IMR-90 (cell line): ENCODE data around the gene SIPA1L3. TPM values are rescaled to one million over a fixed set of nuclear protein-coding genes. Genes with fewer than 3 reads are reported as not detected.

Source experiments
- ATAC-seq: fragments of 200-7000 bp; cut with Tn5 transposase; 2 replicates; pipeline ENCODE4 v1.9.1; 2020; ENCODE audit warnings: low read depth, mild to moderate bottlenecking, moderate library complexity
- BruUV-seq: library from RNA; stranded (reverse); fragments of 400-500 nt; replicated peaks from 2 replicates; lab custom pipeline; 2021; lab: Mats Ljungman, UMichigan
- CTCF ChIA-PET: fragments of 300-600 bp; formaldehyde crosslinking; extraction: SDS; loops from one replicate; lab custom pipeline; 2021; ENCODE audit warnings: antibody characterized with exemption; lab: Yijun Ruan, JAX
- POLR2A ChIA-PET: fragments of 300-600 bp; sonication (Branson Sonifier 250); formaldehyde crosslinking; loops from one replicate; lab custom pipeline; 2022; ENCODE audit warnings: antibody characterized with exemption; ENCODE audit not compliant: unreplicated experiment; lab: Charles Lee
- DNase-seq: peaks from one replicate; pipeline ENCODE4 v3.0.0; 2013
- H2AFZ ChIP-seq: replicated peaks from 2 replicates; pipeline ENCODE3; 2013; ENCODE audit warnings: low read length, mild to moderate bottlenecking; ENCODE audit not compliant: poor library complexity
- H2AK5ac ChIP-seq: 2 replicates; pipeline ENCODE4 v1.6.1; 2013; ENCODE audit warnings: low read depth, low read length, inconsistent platforms
- H2AK9ac ChIP-seq: replicated peaks from 2 replicates; pipeline ENCODE3; 2013; ENCODE audit warnings: mild to moderate bottlenecking, low read depth, low read length, moderate library complexity; ENCODE audit not compliant: poor library complexity
- H2BK120ac ChIP-seq: 2 replicates; pipeline ENCODE4 v1.6.1; 2013; ENCODE audit warnings: low read depth, low read length, inconsistent platforms
- H2BK15ac ChIP-seq: 3 replicates; pipeline ENCODE4 v1.6.1; 2013; ENCODE audit warnings: low read depth, low read length, inconsistent platforms
- H2BK20ac ChIP-seq: 2 replicates; pipeline ENCODE4 v1.6.1; 2013; ENCODE audit warnings: low read depth, mild to moderate bottlenecking, inconsistent platforms, low read length, moderate library complexity
- H2BK5ac ChIP-seq: 2 replicates; pipeline ENCODE4 v1.6.1; 2013; ENCODE audit warnings: mild to moderate bottlenecking, low read depth, low read length, inconsistent platforms; ENCODE audit not compliant: poor library complexity, severe bottlenecking
- H3K14ac ChIP-seq: replicated peaks from 2 replicates; pipeline ENCODE4 v1.6.1; 2013; ENCODE audit warnings: low read depth, low read length, inconsistent platforms
- H3K18ac ChIP-seq: 2 replicates; pipeline ENCODE4 v1.6.1; 2013; ENCODE audit warnings: low read depth, low read length, control low read depth
- H3K23ac ChIP-seq: 2 replicates; pipeline ENCODE4 v1.6.1; 2013; ENCODE audit warnings: low read depth, low read length, inconsistent platforms
- H3K27ac ChIP-seq: 2 replicates; pipeline ENCODE4 v1.5.1; 2013; ENCODE audit warnings: mild to moderate bottlenecking, control low read depth, low read length; ENCODE audit not compliant: insufficient read depth
- H3K27me3 ChIP-seq: 2 replicates; pipeline ENCODE4 v1.6.1; 2013; ENCODE audit warnings: low read length; ENCODE audit not compliant: control insufficient read depth, insufficient read depth
- H3K36me3 ChIP-seq: 2 replicates; pipeline ENCODE4 v1.6.1; 2013; ENCODE audit warnings: low read length, mixed read lengths; ENCODE audit not compliant: control insufficient read depth, insufficient read depth
- H3K4ac ChIP-seq: 2 replicates; pipeline ENCODE4 v1.6.1; 2013; ENCODE audit warnings: low read depth, low read length, inconsistent platforms
- H3K4me1 ChIP-seq: 2 replicates; pipeline ENCODE4 v1.6.1; 2013; ENCODE audit warnings: low read length, mixed read lengths; ENCODE audit not compliant: control insufficient read depth, insufficient read depth
- H3K4me2 ChIP-seq: 2 replicates; pipeline ENCODE4 v1.6.1; 2013; ENCODE audit warnings: low read depth, mild to moderate bottlenecking, control low read depth, low read length, moderate library complexity
- H3K4me3 ChIP-seq: 2 replicates; pipeline ENCODE4 v1.5.1; 2013; ENCODE audit warnings: low read depth, mild to moderate bottlenecking, control low read depth, low read length, moderate library complexity; ENCODE audit not compliant: insufficient read depth
- H3K56ac ChIP-seq: 2 replicates; pipeline ENCODE4 v1.6.1; 2013; ENCODE audit warnings: low read length, inconsistent platforms; ENCODE audit not compliant: insufficient read depth; ENCODE audit errors: extremely low read depth
- H3K79me1 ChIP-seq, 2 experiments: 2 replicates each; pipeline ENCODE4 v1.6.1; 2013; ENCODE audit warnings: low read length in 2 of 2, inconsistent platforms in 1 of 2, low read depth in 1 of 2
- H3K9ac ChIP-seq: 2 replicates; pipeline ENCODE4 v1.6.1; 2013; ENCODE audit warnings: low read depth, low read length, control low read depth
- H3K9me1 ChIP-seq: 2 replicates; pipeline ENCODE4 v1.6.1; 2013; ENCODE audit warnings: low read length, inconsistent platforms; ENCODE audit not compliant: insufficient read depth
- H3K9me3 ChIP-seq: 2 replicates; pipeline ENCODE4 v1.6.1; 2013; ENCODE audit warnings: low read length; ENCODE audit not compliant: control insufficient read depth, insufficient read depth
- H4K20me1 ChIP-seq: 2 replicates; pipeline ENCODE4 v1.6.1; 2013; ENCODE audit warnings: low read length, inconsistent platforms; ENCODE audit not compliant: insufficient read depth
- H4K5ac ChIP-seq: 2 replicates; pipeline ENCODE4 v1.6.1; 2013; ENCODE audit warnings: mild to moderate bottlenecking, low read depth, low read length, control low read depth
- H4K8ac ChIP-seq, 2 experiments: 2 replicates each; pipeline ENCODE4 v1.6.1; 2013; ENCODE audit warnings: low read depth in 2 of 2, low read length in 2 of 2, control low read depth in 1 of 2, inconsistent platforms in 1 of 2
- H4K91ac ChIP-seq: 2 replicates; pipeline ENCODE4 v1.6.1; 2013; ENCODE audit warnings: low read depth, low read length, inconsistent platforms; ENCODE audit not compliant: insufficient read depth
- BHLHE40 ChIP-seq: fragments of 150-350 bp; IDR thresholded peaks from 2 replicates; pipeline ENCODE4 v1.6.1; 2016; ENCODE audit warnings: mild to moderate bottlenecking, low read depth, low read length
- CEBPB ChIP-seq: IDR thresholded peaks from 2 replicates; pipeline ENCODE4 v1.6.1; 2012; ENCODE audit warnings: low read depth, low read length, improper control_type of control experiment
- CHD1 ChIP-seq: IDR thresholded peaks from 2 replicates; pipeline ENCODE4 v1.6.1; 2012; ENCODE audit warnings: low read depth, low read length, improper control_type of control experiment
- ELK1 ChIP-seq: fragments of 150-350 bp; IDR thresholded peaks from 2 replicates; pipeline ENCODE4 v1.6.1; 2016; ENCODE audit warnings: low read depth, mild to moderate bottlenecking, low read length, moderate library complexity, borderline replicate concordance
- FOS ChIP-seq: fragments of 150-350 bp; IDR thresholded peaks from 2 replicates; pipeline ENCODE4 v1.6.1; 2016; ENCODE audit warnings: low read depth, low read length
- MAFK ChIP-seq: IDR thresholded peaks from 2 replicates; pipeline ENCODE4 v1.6.1; 2012; ENCODE audit warnings: low read depth, low read length, improper control_type of control experiment
- MAZ ChIP-seq: IDR thresholded peaks from 2 replicates; pipeline ENCODE4 v1.6.1; 2012; ENCODE audit warnings: low read depth, mild to moderate bottlenecking, low read length, improper control_type of control experiment, moderate library complexity, borderline replicate concordance
- MXI1 ChIP-seq: IDR thresholded peaks from 2 replicates; pipeline ENCODE4 v1.6.1; 2012; ENCODE audit warnings: low read depth, mild to moderate bottlenecking, low read length, moderate library complexity, borderline replicate concordance
- NFE2L2 ChIP-seq: fragments of 150-350 bp; IDR thresholded peaks from 2 replicates; pipeline ENCODE4 v1.6.1; 2016; ENCODE audit warnings: low read depth, mild to moderate bottlenecking, low read length
- POLR2A ChIP-seq: IDR thresholded peaks from 2 replicates; pipeline ENCODE4 v1.6.1; 2012; ENCODE audit warnings: mild to moderate bottlenecking, low read depth, low read length
- RAD21 ChIP-seq: IDR thresholded peaks from 2 replicates; pipeline ENCODE4 v1.6.1; 2012; ENCODE audit warnings: low read length, improper control_type of control experiment
- RCOR1 ChIP-seq: IDR thresholded peaks from 2 replicates; pipeline ENCODE4 v1.6.1; 2012; ENCODE audit warnings: mild to moderate bottlenecking, low read length, improper control_type of control experiment; ENCODE audit not compliant: insufficient replicate concordance
- RFX5 ChIP-seq: IDR thresholded peaks from 2 replicates; pipeline ENCODE4 v1.8.0; 2012; ENCODE audit warnings: low read depth, mild to moderate bottlenecking, low read length, moderate library complexity
- SMC3 ChIP-seq: fragments of 150-350 bp; IDR thresholded peaks from 2 replicates; pipeline ENCODE4 v1.6.1; 2016; ENCODE audit warnings: low read depth, mild to moderate bottlenecking, antibody characterized with exemption, low read length, moderate library complexity
- USF2 ChIP-seq: fragments of 150-350 bp; IDR thresholded peaks from 2 replicates; pipeline ENCODE4 v1.6.1; 2017; ENCODE audit warnings: mild to moderate bottlenecking, antibody characterized with exemption, low read length, low read depth
- WGBS, 2 experiments: methylation state at CpG; one replicate each; pipeline versions ENCODE4 v1.1.5 to v1.1.7; 2013; ENCODE audit warnings: missing lambda C conversion rate in 2 of 2; ENCODE audit not compliant: insufficient read length in 1 of 2; ENCODE audit errors: extremely low coverage in 2 of 2; 5-methylcytosine and 5-hydroxymethylcytosine counted together
- dilution Hi-C: fragments of 300-500 bp; cut with HindIII; formaldehyde crosslinking; loops from one replicate; pipeline ENCODE4 v1.14.3; 2018; ENCODE audit warnings: low sequenced_read_pairs; ENCODE audit not compliant: unreplicated experiment
- in situ Hi-C: fragments of 300-500 bp; cut with MboI; formaldehyde crosslinking; loops from 3 replicates; pipeline ENCODE4 v1.14.3; 2019; ENCODE audit warnings: low sequenced_read_pairs, inconsistent platforms, mixed read lengths
- intact Hi-C: fragments of 100-400 bp; cut with micrococcal nuclease; formaldehyde crosslinking; loops from 2 replicates; pipeline ENCODE4 v1.10.0; 2022
- polyA plus RNA-seq, 3 experiments: library from polyadenylated mRNA; depleted of rRNA; stranded (reverse); fragments of >200 nt; gene quantifications; 2 replicates each; pipeline ENCODE4 v1.2.3, GENCODE V29; 2012; ENCODE audit warnings: low replicate concordance in 1 of 3
- total RNA-seq: library from RNA; depleted of rRNA; stranded (reverse); fragments of >200 nt; gene quantifications from 2 replicates; pipeline ENCODE4 v1.2.3, GENCODE V29; 2012

SIPA1L3 gene
- total and polyA plus RNA-seq, 2 of the 4 experiments (the other 2 are of a cell fraction) = 4.1 to 9.4 TPM

- Histone ChIP-seq H3K4me1 (no peaks in the 10 kb centered on the region), H2BK5ac (no peak overlapping the region), H3K23ac (no peak overlapping the region), H3K4ac (no peak overlapping the region), H3K9me3 (no peaks in the 10 kb centered on the region; the same call in 1 of the 2 replicates), H3K14ac (no peak overlapping the region), H2BK120ac (no peak overlapping the region), H3K79me1 (peaks cover 41 to 82% of the 10 kb centered on the region in 2 experiments), H3K9ac (no peak overlapping the region), H3K4me3 (no peak overlapping the region), H2BK20ac (no peak overlapping the region), H4K20me1 (no peaks in the 10 kb centered on the region; the same call in 1 of the 2 replicates), H2BK15ac (no peak overlapping the region), H3K4me2 (no peak overlapping the region), H3K18ac (no peak overlapping the region), H2AK9ac (no peak overlapping the region), H2AFZ (no peak overlapping the region), H4K8ac (no peak overlapping the region), H3K27me3 (no peaks in the 10 kb centered on the region), H4K5ac (no peak overlapping the region), H3K56ac (no peak overlapping the region), H3K36me3 (no peaks in the 10 kb centered on the region; the same call in 1 of the 2 replicates), H4K91ac (no peak overlapping the region), H3K27ac (no peak overlapping the region), H3K9me1 (peaks cover 12% of the 10 kb centered on the region; the same call in 1 of the 2 replicates), H2AK5ac (no peak overlapping the region)
- WGBS, 2 experiments = 77% methylated on average over 8 of the region's 15 CpGs; no CpG with 5 or more reads in 1 of the 2 experiments
- ATAC-seq (no peak), DNase-seq (no peak)
- CTCF ChIA-PET = interaction anchor here (1.2 kb wide), 1 partner anchor 143 kb away, joined by 3 read pairs; no protein-coding TSS in a partner anchor
- dilution Hi-C loops (no loop called here), in situ Hi-C loops (no loop called here), intact Hi-C loops (no loop called here)
- POLR2A ChIA-PET = no interaction called here
- BruUV-seq = no TSS peak
- TF ChIP-seq CEBPB = no peak
- TF ChIP-seq SMC3 = no peak
- no peak for TF ChIP-seq MXI1
- no peak for TF ChIP-seq ELK1
- no peak for TF ChIP-seq RAD21
- no peak for TF ChIP-seq CHD1
- no peak for TF ChIP-seq NFE2L2
- no peak for TF ChIP-seq FOS
- no peak for TF ChIP-seq BHLHE40
- TF ChIP-seq RFX5 = no peak
- no peak for TF ChIP-seq MAZ
- no peak for TF ChIP-seq POLR2A
- TF ChIP-seq MAFK = no peak
- TF ChIP-seq USF2 = no peak
- TF ChIP-seq RCOR1 = no peak
Measured at GRCh38 chr19:38045554-38046253, 138.7 kb downstream of the SIPA1L3 start.
